Measurements from ENCODE around the gene MICAL3. TPM values are rescaled to one million over a fixed set of nuclear protein-coding genes. Genes with fewer than 3 reads are reported as not detected.

The MICAL3 gene
- total and polyA plus RNA-seq, 9 of the 15 experiments (the other 6 are each of a cell fraction or from before 2014, with no cell fraction given) = 0.53 to 32.1 (median 12.3) TPM

- Histone ChIP-seq H3K27me3 (ENCODE audit: control insufficient read depth in 2 of 2, insufficient read depth in 2 of 2, low read length in 2 of 2) (no peaks in the 10 kb centered on the region), H3K9me1 (ENCODE audit: control insufficient read depth, insufficient read depth, low read length) (no peaks in the 10 kb centered on the region), H3K9me3 (replicated peaks; ENCODE audit: control insufficient read depth, insufficient read depth, low read depth, low read length) (no peaks in the 10 kb centered on the region), H3K4me3 (no peak overlapping the region), H2AFZ (ENCODE audit: low read depth, low read length) (no peak overlapping the region), H3K36me3 (ENCODE audit: control insufficient read depth, insufficient read depth, low read length) (peaks cover 33% of the 10 kb centered on the region; the same call in 2 of the 3 replicates), H4K20me1 (replicated peaks; ENCODE audit: control insufficient read depth, insufficient read depth, low read length) (no peaks in the 10 kb centered on the region), H3K4me2 (ENCODE audit: insufficient read depth, low read length) (no peak overlapping the region), H3K79me2 (ENCODE audit: control insufficient read depth, insufficient read depth, low read length) (no peaks in the 10 kb centered on the region), H3K9ac (ENCODE audit: insufficient read depth in 1 of 2, low read depth in 2 of 2, low read length in 2 of 2) (no peak overlapping the region), H3K4me1 (replicated peaks in 1 of 2; ENCODE audit: control insufficient read depth in 2 of 2, insufficient read depth in 2 of 2, low read length in 2 of 2) (no peaks in the 10 kb centered on the region; a peak in 1 of 5 replicates), H3K27ac (ENCODE audit: extremely low read depth, low read depth, low read length) (no peak overlapping the region)
- TF ChIP-seq IRF2 (CRISPR knock-in tag; IDR thresholded peaks at IDR 0.05) (no peak), PTBP1 (IDR thresholded peaks at IDR 0.05; ENCODE audit: low read depth, low read length) (no peak), ZFPM2 (CRISPR knock-in tag; IDR thresholded peaks at IDR 0.05) (no peak), MED1 (CRISPR knock-in tag; IDR thresholded peaks at IDR 0.05; ENCODE audit: borderline replicate concordance) (no peak), MYBL2 (IDR thresholded peaks at IDR 0.05; ENCODE audit: low read depth) (no peak), MYBL2 (CRISPR knock-in tag; IDR thresholded peaks at IDR 0.05; ENCODE audit: borderline replicate concordance) (no peak), HMG20B (CRISPR knock-in tag; IDR thresholded peaks at IDR 0.05) (no peak), ZBTB49 (CRISPR knock-in tag; IDR thresholded peaks at IDR 0.05; ENCODE audit: borderline replicate concordance) (no peak), KAT8 (IDR thresholded peaks at IDR 0.05; ENCODE audit: low read depth) (no peak), TCF7L2 (IDR thresholded peaks at IDR 0.05; ENCODE audit: low read depth, low read length) (no peak), ZNF277 (CRISPR knock-in tag; IDR thresholded peaks at IDR 0.05; ENCODE audit: borderline replicate concordance) (no peak), EP400 (IDR thresholded peaks at IDR 0.05) (no peak), HOMEZ (CRISPR knock-in tag; IDR thresholded peaks at IDR 0.05) (no peak), ZBTB9 (CRISPR knock-in tag; IDR thresholded peaks at IDR 0.05) (no peak), NFIX (CRISPR knock-in tag; IDR thresholded peaks at IDR 0.05; ENCODE audit: low read depth) (no peak), RAD21 (CRISPR knock-in tag; conservative IDR thresholded peaks at IDR 0.05 in 1 of 2, IDR thresholded peaks at IDR 0.05 in 1 of 2) (no peak)
- 74% methylated on average over 7 of the region's 7 CpGs for WGBS (ENCODE audit: insufficient coverage, low coverage, missing lambda C conversion rate)
- DNase-seq (ENCODE audit: extremely low read depth in 1 of 4, low spot score in 3 of 4) (no peak), FAIRE-seq (no peak), ATAC-seq (no peak)
- POLR2A ChIA-PET = interaction anchor here (0.7 kb wide), 1 partner anchor 215 kb away, joined by 3 read pairs; no protein-coding TSS in a partner anchor
- intact Hi-C loops (cut with micrococcal nuclease) (no loop called here), in situ Hi-C loops (cut with MboI) (no loop called here)
- no TSS peak for BruUV-seq (replicated peaks)
- CTCF ChIA-PET (ENCODE audit: low intra/inter-chr PET ratio) = interaction anchor here (0.5 kb wide), 1 partner anchor 138 kb away, joined by 4 read pairs; no protein-coding TSS in a partner anchor
Measured at GRCh38 chr22:17878941-17879340, 145.4 kb downstream of the MICAL3 start.

Measured in K562 (cell line).